ENCODE data around the gene MACO1. TPM values are rescaled to one million over a fixed set of nuclear protein-coding genes. Genes with fewer than 3 reads are reported as not detected.

The MACO1 gene
- total and polyA plus RNA-seq, 9 of the 15 experiments (the other 6 are each of a cell fraction or from before 2014, with no cell fraction given) = 4.6 to 28.4 (median 21.7) TPM

GRCh38 chr1:25430073-25430966 lies at the start of gene MACO1 (continued):
- TF ChIP-seq TCF15 (CRISPR knock-in tag; IDR thresholded peaks at IDR 0.05) (no peak), ZBED1 (IDR thresholded peaks at IDR 0.05) (no peak), PHF20 (IDR thresholded peaks at IDR 0.05; ENCODE audit: partially characterized antibody) (no peak), BRF1 (IDR thresholded peaks at IDR 0.05; ENCODE audit: borderline replicate concordance, extremely low read depth, insufficient read length) (no peak), MAFF (IDR thresholded peaks at IDR 0.05; ENCODE audit: low read length) (0 out of 2 replicates have a peak, but pooled peaks have one; percentile 13), PHB2 (IDR thresholded peaks at IDR 0.05; ENCODE audit: low read depth) (no peak), FOXA3 (CRISPR knock-in tag; conservative IDR thresholded peaks at IDR 0.05 in 1 of 2, IDR thresholded peaks at IDR 0.05 in 1 of 2) (peak in 1 of 2 experiments; percentile 61; a peak in 2 of 4 replicates), ZNF143 (CRISPR knock-in tag; IDR thresholded peaks at IDR 0.05) (no peak), BHLHE40 (IDR thresholded peaks at IDR 0.05; ENCODE audit: low read length) (no peak), RBM34 (IDR thresholded peaks at IDR 0.05; ENCODE audit: borderline replicate concordance, insufficient read depth, low read length) (no peak), TRIM28 (IDR thresholded peaks at IDR 0.05) (no peak), ETV6 (IDR thresholded peaks at IDR 0.05; ENCODE audit: borderline replicate concordance in 1 of 2, low read depth in 2 of 2, low read length in 1 of 2) (no peak), ETV6 (CRISPR knock-in tag; IDR thresholded peaks at IDR 0.05; ENCODE audit: borderline replicate concordance) (peak; percentile 61; the same call in 1 of the 2 replicates), PPARD (CRISPR knock-in tag; IDR thresholded peaks at IDR 0.05) (no peak), CREB3L1 (IDR thresholded peaks at IDR 0.05; ENCODE audit: borderline replicate concordance, low read depth) (peak; percentile 94), POLR2A (conservative IDR thresholded peaks at IDR 0.05) (peak; percentile 99), ZNF134 (CRISPR knock-in tag; conservative IDR thresholded peaks at IDR 0.05) (no peak), ZNF77 (CRISPR knock-in tag; IDR thresholded peaks at IDR 0.05) (no peak), BRD9 (IDR thresholded peaks at IDR 0.05; ENCODE audit: low read depth, partially characterized antibody) (peak; percentile 81), ZNF217 (CRISPR knock-in tag; IDR thresholded peaks at IDR 0.05) (no peak)
- TF ChIP-seq, protein P1, sequence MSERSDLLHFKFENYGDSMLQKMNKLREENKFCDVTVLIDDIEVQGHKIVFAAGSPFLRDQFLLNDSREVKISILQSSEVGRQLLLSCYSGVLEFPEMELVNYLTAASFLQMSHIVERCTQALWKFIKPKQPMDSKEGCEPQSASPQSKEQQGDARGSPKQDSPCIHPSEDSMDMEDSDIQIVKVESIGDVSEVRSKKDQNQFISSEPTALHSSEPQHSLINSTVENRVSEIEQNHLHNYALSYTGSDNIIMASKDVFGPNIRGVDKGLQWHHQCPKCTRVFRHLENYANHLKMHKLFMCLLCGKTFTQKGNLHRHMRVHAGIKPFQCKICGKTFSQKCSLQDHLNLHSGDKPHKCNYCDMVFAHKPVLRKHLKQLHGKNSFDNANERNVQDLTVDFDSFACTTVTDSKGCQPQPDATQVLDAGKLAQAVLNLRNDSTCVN (CRISPR knock-in tag; IDR thresholded peaks at IDR 0.05) = no peak
- TF ChIP-seq, protein P2, sequence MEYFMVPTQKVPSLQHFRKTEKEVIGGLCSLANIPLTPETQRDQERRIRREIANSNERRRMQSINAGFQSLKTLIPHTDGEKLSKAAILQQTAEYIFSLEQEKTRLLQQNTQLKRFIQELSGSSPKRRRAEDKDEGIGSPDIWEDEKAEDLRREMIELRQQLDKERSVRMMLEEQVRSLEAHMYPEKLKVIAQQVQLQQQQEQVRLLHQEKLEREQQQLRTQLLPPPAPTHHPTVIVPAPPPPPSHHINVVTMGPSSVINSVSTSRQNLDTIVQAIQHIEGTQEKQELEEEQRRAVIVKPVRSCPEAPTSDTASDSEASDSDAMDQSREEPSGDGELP (CRISPR knock-in tag; IDR thresholded peaks at IDR 0.05; ENCODE audit: borderline replicate concordance) = peak; percentile 84; the same call in 1 of the 2 replicates
- TF ChIP-seq, protein P3, sequence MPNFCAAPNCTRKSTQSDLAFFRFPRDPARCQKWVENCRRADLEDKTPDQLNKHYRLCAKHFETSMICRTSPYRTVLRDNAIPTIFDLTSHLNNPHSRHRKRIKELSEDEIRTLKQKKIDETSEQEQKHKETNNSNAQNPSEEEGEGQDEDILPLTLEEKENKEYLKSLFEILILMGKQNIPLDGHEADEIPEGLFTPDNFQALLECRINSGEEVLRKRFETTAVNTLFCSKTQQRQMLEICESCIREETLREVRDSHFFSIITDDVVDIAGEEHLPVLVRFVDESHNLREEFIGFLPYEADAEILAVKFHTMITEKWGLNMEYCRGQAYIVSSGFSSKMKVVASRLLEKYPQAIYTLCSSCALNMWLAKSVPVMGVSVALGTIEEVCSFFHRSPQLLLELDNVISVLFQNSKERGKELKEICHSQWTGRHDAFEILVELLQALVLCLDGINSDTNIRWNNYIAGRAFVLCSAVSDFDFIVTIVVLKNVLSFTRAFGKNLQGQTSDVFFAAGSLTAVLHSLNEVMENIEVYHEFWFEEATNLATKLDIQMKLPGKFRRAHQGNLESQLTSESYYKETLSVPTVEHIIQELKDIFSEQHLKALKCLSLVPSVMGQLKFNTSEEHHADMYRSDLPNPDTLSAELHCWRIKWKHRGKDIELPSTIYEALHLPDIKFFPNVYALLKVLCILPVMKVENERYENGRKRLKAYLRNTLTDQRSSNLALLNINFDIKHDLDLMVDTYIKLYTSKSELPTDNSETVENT (CRISPR knock-in tag; IDR thresholded peaks at IDR 0.05) = peak; percentile 87

All from K562 (cell line).